HepG2 (cell line): Measurements from ENCODE around the gene FHIT. TPM values are rescaled to one million over a fixed set of nuclear protein-coding genes. Genes with fewer than 3 reads are reported as not detected.

Experiments used
- ATAC-seq: fragments of 200-7000 bp; cut with Tn5 transposase; 3 replicates; pipeline ENCODE4 v1.9.1; 2020; ENCODE audit warnings: mild to moderate bottlenecking, moderate library complexity
- BruUV-seq: library from RNA; stranded (reverse); fragments of 400-500 nt; replicated peaks from 2 replicates; lab custom pipeline; 2021; lab: Mats Ljungman, UMichigan
- CTCF ChIA-PET: fragments of 300-600 bp; formaldehyde crosslinking; extraction: SDS; loops from one replicate; lab custom pipeline; 2021; ENCODE audit warnings: low total read pairs, inconsistent platforms, low intra/inter-chr PET ratio; lab: Yijun Ruan, JAX
- POLR2A ChIA-PET: fragments of 350-600 bp; sonication (Branson Sonifier 250); formaldehyde crosslinking; loops from one replicate; lab custom pipeline; 2020; ENCODE audit warnings: antibody characterized with exemption, inconsistent platforms; lab: Yijun Ruan, JAX
- DNase-seq: peaks from one replicate; pipeline ENCODE4 v3.0.0-alpha.2; 2015; ENCODE audit warnings: low spot score
- FAIRE-seq: peaks from 3 replicates; lab custom pipeline; 2011; peaks lifted over from hg19 to GRCh38; lab: Jason Lieb, UNC
- H2AFZ ChIP-seq: one replicate; pipeline ENCODE4 v1.6.1; 2011; ENCODE audit warnings: low read length, inconsistent platforms
- H3K27ac ChIP-seq: fragments of 300-600 bp; 3 replicates; pipeline ENCODE4 v1.8.0; 2011; ENCODE audit warnings: mixed run types, mild to moderate bottlenecking, mixed read lengths, low read length, inconsistent platforms; ENCODE audit not compliant: insufficient read depth; ENCODE audit errors: extremely low read length
- H3K27me3 ChIP-seq, 2 experiments: fragments of 200-600 bp in 1 of 2; 2 replicates in 1 of 2; 3 replicates in 1 of 2; pipeline versions ENCODE4 v1.6.0 to v1.8.0; 2011; ENCODE audit warnings: low read length in 2 of 2, mild to moderate bottlenecking in 2 of 2, moderate library complexity in 2 of 2, inconsistent platforms in 1 of 2; ENCODE audit not compliant: insufficient read depth in 2 of 2, control insufficient read depth in 1 of 2
- H3K36me3 ChIP-seq, 2 experiments: fragments of 200-600 bp in 1 of 2; replicated peaks in 1 of 2; 2 replicates in 1 of 2; 3 replicates in 1 of 2; pipeline versions ENCODE4 v1.5.1 to v1.8.0; 2011; ENCODE audit warnings: low read length in 2 of 2, inconsistent platforms in 1 of 2; ENCODE audit not compliant: insufficient read depth in 2 of 2, control insufficient read depth in 1 of 2
- H3K4me1 ChIP-seq: 2 replicates; pipeline ENCODE4 v1.5.1; 2012; ENCODE audit warnings: low read length, inconsistent platforms; ENCODE audit not compliant: insufficient read depth
- H3K4me2 ChIP-seq: 2 replicates; pipeline ENCODE4 v1.6.0; 2011; ENCODE audit warnings: low read depth, low read length, inconsistent platforms
- H3K4me3 ChIP-seq, 3 experiments: fragments of 200-600 bp in 1 of 3; sonication (generic), shearing (Covaris generic) in 1 of 3; replicated peaks in 1 of 3; 2 replicates each; pipeline ENCODE4 v1.5.1; 2011 to 2016; ENCODE audit warnings: low read length in 3 of 3, inconsistent platforms in 2 of 3, low read depth in 2 of 3, mild to moderate bottlenecking in 2 of 3, control low read depth in 1 of 3, mixed read lengths in 1 of 3; ENCODE audit not compliant: insufficient read depth in 1 of 3
- H3K79me2 ChIP-seq: one replicate; pipeline ENCODE4 v1.6.1; 2011; ENCODE audit warnings: low read length, inconsistent platforms; ENCODE audit not compliant: insufficient read depth
- H3K9ac ChIP-seq: 2 replicates; pipeline ENCODE4 v1.6.0; 2011; ENCODE audit warnings: mild to moderate bottlenecking, low read depth, low read length, inconsistent platforms; ENCODE audit not compliant: insufficient read depth
- H3K9me3 ChIP-seq: 2 replicates; pipeline ENCODE4 v1.5.1; 2012; ENCODE audit warnings: mild to moderate bottlenecking, low read length
- H4K20me1 ChIP-seq: 2 replicates; pipeline ENCODE4 v1.6.0; 2011; ENCODE audit warnings: inconsistent platforms, mild to moderate bottlenecking, low read length, moderate library complexity; ENCODE audit not compliant: insufficient read depth
- BRF2 ChIP-seq: sonication (generic); formaldehyde crosslinking; IDR thresholded peaks from 2 replicates; pipeline ENCODE4 v1.8.1; 2022; ENCODE audit warnings: mild to moderate bottlenecking, missing genetic modification reagents
- GRHL1 ChIP-seq: sonication (generic); formaldehyde crosslinking; conservative IDR thresholded peaks from 2 replicates; pipeline ENCODE4 v1.8.0; 2022; ENCODE audit warnings: missing genetic modification reagents
- KIAA2018 ChIP-seq: sonication (generic); formaldehyde crosslinking; IDR thresholded peaks from 2 replicates; pipeline ENCODE4 v1.5.0; 2020; ENCODE audit warnings: mild to moderate bottlenecking, missing genetic modification reagents, borderline replicate concordance
- KLF11 ChIP-seq: IDR thresholded peaks from 2 replicates; pipeline ENCODE4 v1.6.1; 2016; ENCODE audit warnings: missing compliant biosample characterization
- NR2F1 ChIP-seq, 2 experiments: fragments of 450-650 bp in 1 of 2; formaldehyde crosslinking in 1 of 2; IDR thresholded peaks; 2 replicates each; pipeline versions ENCODE4 v1.5.0 to v1.6.1; 2016 to 2020; ENCODE audit warnings: mild to moderate bottlenecking in 1 of 2, missing compliant biosample characterization in 1 of 2, missing genetic modification reagents in 1 of 2, moderate library complexity in 1 of 2
- RBM22 ChIP-seq: fragments of 200-400 bp; formaldehyde crosslinking; optimal IDR thresholded peaks from 2 replicates; pipeline ENCODE3; 2017; ENCODE audit warnings: mild to moderate bottlenecking, low read length, moderate library complexity
- RELA ChIP-seq: sonication (generic); formaldehyde crosslinking; IDR thresholded peaks from 2 replicates; pipeline ENCODE4 v1.4.0; 2020; ENCODE audit warnings: missing genetic modification reagents
- WGBS: methylation state at CpG from one replicate; pipeline ENCODE4 v1.1.6; 2017; ENCODE audit warnings: low lambda C conversion rate; 5-methylcytosine and 5-hydroxymethylcytosine counted together
- in situ Hi-C: cut with HindIII; loops from 2 replicates; pipeline ENCODE4 v1.10.0; 2017; ENCODE audit warnings: low pct_unique_long_range_greater_than_20kb; ENCODE audit not compliant: extremely low pct_ligation_motif_present
- intact Hi-C: fragments of 100-400 bp; cut with micrococcal nuclease; formaldehyde crosslinking; loops from one replicate; pipeline ENCODE4 v1.10.0; 2022; ENCODE audit not compliant: unreplicated experiment
- polyA plus RNA-seq, 8 experiments: library from polyadenylated mRNA; depleted of rRNA in 3 of 8; stranded (reverse) in 7 of 8; unstranded in 1 of 8; fragments of >200 nt; fragmentation: Illumina TruSeq in 4 of 8; extraction: Trizol in 4 of 8; gene quantifications; 2 replicates each; pipeline versions ENCODE4 v1.2.1 to v1.2.3, GENCODE V29; 2011 to 2016; ENCODE audit warnings: low read depth in 4 of 8, missing spikeins in 1 of 8, mixed read lengths in 1 of 8; ENCODE audit not compliant: insufficient read depth in 1 of 8
- total RNA-seq, 5 experiments: library from RNA; depleted of rRNA; stranded (reverse); fragments of >200 nt; fragmentation: Illumina TruSeq; extraction: Trizol; gene quantifications; 2 replicates each; pipeline ENCODE4 v1.2.3, GENCODE V29; 2016; ENCODE audit warnings: low read depth in 1 of 5

The FHIT gene
- total and polyA plus RNA-seq, 2 of the 13 experiments (the other 11 are each of a cell fraction or from before 2014, with no cell fraction given), result 4.0 to 4.6 TPM

- TF ChIP-seq NR2F1 (CRISPR knock-in tag; IDR thresholded peaks at IDR 0.05) (no peak), GRHL1 (CRISPR knock-in tag) (no peak), RBM22 (no peak), BRF2 (CRISPR knock-in tag) (no peak)
- Histone ChIP-seq H3K4me1 (no peaks in the 10 kb centered on the region), H4K20me1 (no peaks in the 10 kb centered on the region), H2AFZ (no peak overlapping the region), H3K27ac (no peak overlapping the region), H3K36me3 (no peaks in the 10 kb centered on the region), H3K9me3 (no peaks in the 10 kb centered on the region), H3K79me2 (no peaks in the 10 kb centered on the region), H3K4me3 (no peak overlapping the region), H3K4me2 (no peak overlapping the region), H3K9ac (no peak overlapping the region), H3K27me3 (no peaks in the 10 kb centered on the region)
- intact Hi-C loops (no loop called here), in situ Hi-C loops (no loop called here)
- FAIRE-seq (no peak), ATAC-seq (no peak), DNase-seq (no peak)
- CTCF ChIA-PET, result no interaction called here
- POLR2A ChIA-PET, result no interaction called here
- no TSS peak for BruUV-seq
- 2% methylated on average over 2 of the region's 2 CpGs for WGBS
These were observed 1223.0 kb downstream of the FHIT start for GRCh38 chr3:60028233-60028632.

GRCh38 chr3:60027335-60027734 lies 1223.9 kb downstream of the FHIT start:
- no peak overlapping the region for H3K9ac ChIP-seq
- H3K4me2 ChIP-seq, result no peak overlapping the region
- intact Hi-C loops (no loop called here), in situ Hi-C loops (no loop called here)
- DNase-seq (no peak), ATAC-seq (no peak), FAIRE-seq (no peak)
- H3K36me3 ChIP-seq, result no peaks in the 10 kb centered on the region
- no peak overlapping the region for H3K27ac ChIP-seq
- no peak overlapping the region for H3K4me3 ChIP-seq
- POLR2A ChIA-PET, result no interaction called here
- no TSS peak for BruUV-seq
- H3K79me2 ChIP-seq, result no peaks in the 10 kb centered on the region
- no peaks in the 10 kb centered on the region for H4K20me1 ChIP-seq
- no peak overlapping the region for H2AFZ ChIP-seq
- H3K4me1 ChIP-seq, result no peaks in the 10 kb centered on the region
- no peaks in the 10 kb centered on the region for H3K27me3 ChIP-seq
- H3K9me3 ChIP-seq, result no peaks in the 10 kb centered on the region
- 41% methylated on average over 7 of the region's 7 CpGs for WGBS
- CTCF ChIA-PET, result no interaction called here
- TF ChIP-seq KIAA2018 (CRISPR knock-in tag) (no peak), RELA (CRISPR knock-in tag) (no peak), KLF11 (no peak)
